ENCODE measurements around the gene PDLIM1.
"Not testable (repeated sequence)": the region's sequence is repeated elsewhere in the genome, so short reads cannot be mapped to it uniquely, and the experiment has no call there.

DNA sequence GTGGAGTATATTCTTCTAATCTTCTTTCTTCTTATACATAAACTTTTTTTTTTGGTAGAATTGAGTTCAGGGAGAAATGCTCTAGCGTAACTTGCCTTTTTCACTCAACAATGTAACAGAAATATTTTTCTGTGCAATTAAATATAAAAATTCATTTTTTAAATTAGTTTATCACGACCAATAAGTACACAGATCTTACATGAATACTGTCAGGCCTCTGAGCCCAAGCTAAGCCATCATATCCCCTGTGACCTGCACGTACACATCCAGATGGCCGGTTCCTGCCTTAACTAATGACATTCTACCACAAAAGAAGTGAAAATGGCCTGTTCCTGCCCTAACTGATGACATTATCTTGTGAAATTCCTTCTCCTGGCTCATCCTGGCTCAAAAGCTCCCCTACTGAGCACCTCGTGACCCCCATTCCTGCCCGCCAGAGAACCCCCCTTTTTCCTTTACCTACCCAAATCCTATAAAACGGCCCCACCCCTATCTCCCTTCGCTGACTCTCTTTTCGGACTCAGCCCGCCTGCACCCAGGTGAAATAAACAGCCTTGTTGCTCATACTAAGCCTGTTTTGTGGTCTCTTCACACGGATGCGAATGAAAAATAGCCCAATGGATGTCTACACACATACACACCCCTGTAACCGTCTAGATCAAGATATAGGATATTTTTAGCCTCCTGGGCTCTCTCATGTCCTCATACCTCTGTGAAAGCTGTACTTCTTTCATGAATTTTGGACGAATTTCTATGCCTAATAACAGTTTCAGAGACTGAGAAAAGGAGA lies 61.7 kb downstream of the PDLIM1 start:
- not testable (repeated sequence) for TF ChIP-seq EZH2 (IDR thresholded peaks at IDR 0.05; ENCODE audit: insufficient read depth, poor library complexity, severe bottlenecking); EZH2phosphoT487 (IDR thresholded peaks at IDR 0.05; ENCODE audit: insufficient read depth, low read depth)
